ENCODE measurements around the gene ATP8A2. TPM values are rescaled to one million over a fixed set of nuclear protein-coding genes. Genes with fewer than 3 reads are reported as not detected.

The ATP8A2 gene
- total and polyA plus RNA-seq, 9 of the 15 experiments (the other 6 are each of a cell fraction or from before 2014, with no cell fraction given): under 0.01 to 0.33 (median 0.06) TPM; not detected in 4

DNA sequence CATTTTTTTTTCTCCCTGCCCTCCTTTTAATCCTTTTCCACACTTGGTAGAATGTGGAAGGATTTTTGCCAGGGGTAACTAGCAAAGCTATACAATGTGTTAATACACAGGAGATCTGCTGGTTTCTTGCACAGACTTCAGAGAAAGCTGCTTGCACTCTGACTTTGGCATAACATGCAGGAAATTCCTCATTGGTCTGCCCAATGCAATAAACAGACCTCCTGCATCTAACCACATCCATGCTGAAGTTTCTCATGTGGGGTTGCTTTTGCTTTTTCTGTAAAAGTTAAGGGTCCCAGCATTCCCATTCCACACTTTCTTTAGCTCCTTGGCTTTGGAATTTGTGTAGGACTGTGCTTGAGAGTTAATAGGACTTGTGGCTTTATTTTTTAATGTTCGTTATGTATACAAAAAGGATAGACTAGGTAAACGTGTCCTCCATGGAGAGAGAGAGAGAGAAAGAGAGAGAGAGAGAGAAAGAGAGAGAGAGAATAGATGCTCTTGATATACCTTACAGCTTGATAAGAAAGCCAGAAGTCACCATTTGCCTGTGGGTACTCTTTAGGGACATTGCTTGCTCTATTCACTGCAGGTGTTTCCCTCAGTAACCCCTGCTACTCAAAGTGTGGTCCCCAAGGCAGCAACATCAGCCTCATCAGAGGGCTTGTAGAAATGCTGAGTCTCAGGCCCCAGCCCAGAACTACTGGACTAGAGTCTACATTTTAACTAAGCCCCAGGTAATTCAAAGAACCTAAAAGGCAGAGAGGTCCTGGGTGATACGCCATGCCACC, 509.6 kb downstream of the ATP8A2 start (continued):
- TF ChIP-seq KAT2B (IDR thresholded peaks at IDR 0.05; ENCODE audit: low read depth, low read length): no peak
- no peak for TF ChIP-seq BCOR (IDR thresholded peaks at IDR 0.05)

DNA sequence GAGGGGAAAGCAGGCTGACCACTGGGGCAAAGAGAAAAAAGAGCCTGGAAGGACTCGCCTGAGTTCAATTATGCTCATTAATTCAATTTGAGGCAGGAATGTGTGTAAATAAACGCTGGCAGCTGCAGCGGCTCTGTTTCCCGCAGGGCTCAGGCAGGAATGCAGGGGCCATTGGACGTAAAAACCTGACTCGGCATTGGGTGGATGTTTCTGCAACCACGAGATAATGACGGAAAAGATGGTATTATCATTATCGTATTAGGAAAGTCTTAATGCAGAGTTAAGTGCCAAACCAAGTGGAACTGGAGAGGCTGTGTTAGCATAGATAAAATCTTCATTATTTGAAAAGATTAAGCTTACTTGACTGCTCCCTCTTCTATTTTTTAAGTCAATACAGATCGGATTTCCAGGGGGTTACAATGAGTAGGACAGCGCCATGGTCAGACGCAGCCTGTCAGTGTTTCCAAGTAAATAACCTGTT, 510.2 kb downstream of the ATP8A2 start:
- under 1% methylated on average over 11 of the region's 12 CpGs for WGBS (ENCODE audit: insufficient coverage, low coverage, missing lambda C conversion rate)
- Histone ChIP-seq H3K9me3 (replicated peaks; ENCODE audit: control insufficient read depth, insufficient read depth, low read depth, low read length) (no peaks in the 10 kb centered on the region), H3K27ac (ENCODE audit: extremely low read depth, low read depth, low read length) (no peak overlapping the region), H4K20me1 (replicated peaks; ENCODE audit: control insufficient read depth, insufficient read depth, low read length) (no peaks in the 10 kb centered on the region), H3K9me1 (ENCODE audit: control insufficient read depth, insufficient read depth, low read length) (no peaks in the 10 kb centered on the region), H3K9ac (ENCODE audit: insufficient read depth in 1 of 2, low read depth in 2 of 2, low read length in 2 of 2) (no peak overlapping the region), H3K4me1 (replicated peaks in 1 of 2; ENCODE audit: control insufficient read depth in 2 of 2, insufficient read depth in 2 of 2, low read length in 2 of 2) (no peaks in the 10 kb centered on the region), H3K79me2 (ENCODE audit: control insufficient read depth, insufficient read depth, low read length) (no peaks in the 10 kb centered on the region), H3K4me2 (ENCODE audit: insufficient read depth, low read length) (no peak overlapping the region), H3K36me3 (ENCODE audit: control insufficient read depth, insufficient read depth, low read length) (no peaks in the 10 kb centered on the region), H3K4me3 (no peak overlapping the region), H2AFZ (ENCODE audit: low read depth, low read length) (no peak overlapping the region), H3K27me3 (ENCODE audit: control insufficient read depth in 2 of 2, insufficient read depth in 2 of 2, low read length in 2 of 2) (peaks cover 0 to 14% of the 10 kb centered on the region in 2 experiments; a peak in 2 of 5 replicates)
- ChIA-PET POLR2A (no interaction called here), CTCF (ENCODE audit: low intra/inter-chr PET ratio) (no interaction called here)
- DNase-seq (ENCODE audit: extremely low read depth in 1 of 4, low spot score in 3 of 4): no peak
- ATAC-seq: no peak
- FAIRE-seq: no peak
- intact Hi-C loops (cut with micrococcal nuclease) (no loop called here), in situ Hi-C loops (cut with MboI) (no loop called here)
- BruUV-seq (replicated peaks): no TSS peak
- TF ChIP-seq POLR2AphosphoS5 (IDR thresholded peaks at IDR 0.05; ENCODE audit: control insufficient read depth, insufficient read depth, low read depth, low read length): no peak
- TF ChIP-seq POLR2AphosphoS2 (IDR thresholded peaks at IDR 0.05; ENCODE audit: low read length): no peak
- no peak for TF ChIP-seq MIER1 (IDR thresholded peaks at IDR 0.05; ENCODE audit: low read depth)
- no peak for TF ChIP-seq MEF2A (IDR thresholded peaks at IDR 0.05; ENCODE audit: control insufficient read depth, low read depth, low read length)
- no peak for TF ChIP-seq SIN3A (IDR thresholded peaks at IDR 0.05; ENCODE audit: borderline replicate concordance in 2 of 2, control insufficient read depth in 1 of 2, low read depth in 2 of 2, low read length in 2 of 2)
- TF ChIP-seq NCOA4 (IDR thresholded peaks at IDR 0.05; ENCODE audit: partially characterized antibody): no peak
- no peak for TF ChIP-seq ZNF175 (CRISPR knock-in tag; IDR thresholded peaks at IDR 0.05; ENCODE audit: low read depth)
- no peak for TF ChIP-seq SIRT6 (IDR thresholded peaks at IDR 0.05; ENCODE audit: low read depth, low read length)
- TF ChIP-seq, protein P1, sequence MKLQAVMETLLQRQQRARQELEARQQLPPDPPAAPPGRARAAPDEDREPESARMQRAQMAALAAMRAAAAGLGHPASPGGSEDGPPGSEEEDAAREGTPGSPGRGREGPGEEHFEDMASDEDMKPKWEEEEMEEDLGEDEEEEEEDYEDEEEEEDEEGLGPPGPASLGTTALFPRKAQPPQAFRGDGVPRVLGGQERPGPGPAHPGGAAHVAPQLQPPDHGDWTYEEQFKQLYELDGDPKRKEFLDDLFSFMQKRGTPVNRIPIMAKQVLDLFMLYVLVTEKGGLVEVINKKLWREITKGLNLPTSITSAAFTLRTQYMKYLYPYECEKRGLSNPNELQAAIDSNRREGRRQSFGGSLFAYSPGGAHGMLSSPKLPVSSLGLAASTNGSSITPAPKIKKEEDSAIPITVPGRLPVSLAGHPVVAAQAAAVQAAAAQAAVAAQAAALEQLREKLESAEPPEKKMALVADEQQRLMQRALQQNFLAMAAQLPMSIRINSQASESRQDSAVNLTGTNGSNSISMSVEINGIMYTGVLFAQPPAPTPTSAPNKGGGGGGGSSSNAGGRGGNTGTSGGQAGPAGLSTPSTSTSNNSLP (IDR thresholded peaks at IDR 0.05; ENCODE audit: borderline replicate concordance, low read depth, low read length): no peak
- no peak for TF ChIP-seq HDAC3 (IDR thresholded peaks at IDR 0.05; ENCODE audit: borderline replicate concordance, partially characterized antibody)

Measured in K562 (cell line).